Measurements from ENCODE around the gene PPIF. TPM values are rescaled to one million over a fixed set of nuclear protein-coding genes. Genes with fewer than 3 reads are reported as not detected.

Gene PPIF
- total and polyA plus RNA-seq, 2 of the 13 experiments (the other 11 are each of a cell fraction or from before 2014, with no cell fraction given): 147 to 157 TPM

- TF ChIP-seq ZGPAT (CRISPR knock-in tag; IDR thresholded peaks at IDR 0.05) (no peak), ZNF496 (CRISPR knock-in tag; IDR thresholded peaks at IDR 0.05; ENCODE audit: insufficient replicate concordance) (no peak), ISL2 (CRISPR knock-in tag; IDR thresholded peaks at IDR 0.05) (0 out of 2 replicates have a peak, but pooled peaks have one; percentile 6), ATF1 (CRISPR knock-in tag; IDR thresholded peaks at IDR 0.05) (no peak), HNRNPL (IDR thresholded peaks at IDR 0.05; ENCODE audit: low read depth, low read length) (0 out of 2 replicates have a peak, but pooled peaks have one; percentile 70), ZNF180 (CRISPR knock-in tag; IDR thresholded peaks at IDR 0.05; ENCODE audit: borderline replicate concordance, low read depth) (no peak), CENPT (CRISPR knock-in tag; IDR thresholded peaks at IDR 0.05; ENCODE audit: low read depth) (no peak), ZNF230 (CRISPR knock-in tag; IDR thresholded peaks at IDR 0.05) (no peak), ZNF512B (CRISPR knock-in tag; IDR thresholded peaks at IDR 0.05; ENCODE audit: borderline replicate concordance) (no peak), NFKB2 (CRISPR knock-in tag; IDR thresholded peaks at IDR 0.05; ENCODE audit: borderline replicate concordance) (peak; percentile 54; the same call in 1 of the 2 replicates), ZNF263 (CRISPR knock-in tag; IDR thresholded peaks at IDR 0.05) (0 out of 2 replicates have a peak, but pooled peaks have one; percentile 10), ZNF343 (CRISPR knock-in tag; IDR thresholded peaks at IDR 0.05) (0 out of 2 replicates have a peak, but pooled peaks have one; percentile 68), TBL1XR1 (IDR thresholded peaks at IDR 0.05; ENCODE audit: borderline replicate concordance, low read length, partially characterized antibody) (no peak), KDM6A (CRISPR knock-in tag; IDR thresholded peaks at IDR 0.05; ENCODE audit: low read depth) (no peak), TCF12 (IDR thresholded peaks at IDR 0.05) (no peak), TCF12 (CRISPR knock-in tag; IDR thresholded peaks at IDR 0.05) (0 out of 2 replicates have a peak, but pooled peaks have one; percentile 29), MTF2 (CRISPR knock-in tag; IDR thresholded peaks at IDR 0.05; ENCODE audit: borderline replicate concordance) (no peak), ZNF550 (CRISPR knock-in tag; IDR thresholded peaks at IDR 0.05; ENCODE audit: borderline replicate concordance) (no peak), USF2 (IDR thresholded peaks at IDR 0.05; ENCODE audit: low read depth, low read length) (no peak), USF2 (CRISPR knock-in tag; IDR thresholded peaks at IDR 0.05; ENCODE audit: borderline replicate concordance) (no peak), ZFP82 (CRISPR knock-in tag; IDR thresholded peaks at IDR 0.05; ENCODE audit: borderline replicate concordance) (no peak), NR1H2 (CRISPR knock-in tag; IDR thresholded peaks at IDR 0.05; ENCODE audit: borderline replicate concordance, low read depth) (no peak), ZFP90 (CRISPR knock-in tag; IDR thresholded peaks at IDR 0.05; ENCODE audit: borderline replicate concordance) (0 out of 2 replicates have a peak, but pooled peaks have one; percentile 35), RBFOX2 (IDR thresholded peaks at IDR 0.05; ENCODE audit: low read depth, low read length) (peak; percentile 71), CBX5 (CRISPR knock-in tag; IDR thresholded peaks at IDR 0.05; ENCODE audit: borderline replicate concordance) (no peak)
These were observed 32.3 kb downstream of the PPIF start (continued) for GRCh38 chr10:79379512-79380124.

All from HepG2 (cell line).